GM10266 (cell line): ENCODE results near the gene ACTA1.

ENCODE experiments used
- DNase-seq: peaks from one replicate; pipeline ENCODE4 v3.0.0; 2012; ENCODE audit errors: extremely low spot score
- TF ChIP-seq, protein P1 (sequence below): IDR thresholded peaks from 2 replicates; pipeline ENCODE4 v1.5.1; 2012; ENCODE audit warnings: mild to moderate bottlenecking, low read depth; ENCODE audit not compliant: control insufficient read depth, insufficient read depth; ENCODE audit errors: missing control alignments

Gene ACTA1

DNA sequence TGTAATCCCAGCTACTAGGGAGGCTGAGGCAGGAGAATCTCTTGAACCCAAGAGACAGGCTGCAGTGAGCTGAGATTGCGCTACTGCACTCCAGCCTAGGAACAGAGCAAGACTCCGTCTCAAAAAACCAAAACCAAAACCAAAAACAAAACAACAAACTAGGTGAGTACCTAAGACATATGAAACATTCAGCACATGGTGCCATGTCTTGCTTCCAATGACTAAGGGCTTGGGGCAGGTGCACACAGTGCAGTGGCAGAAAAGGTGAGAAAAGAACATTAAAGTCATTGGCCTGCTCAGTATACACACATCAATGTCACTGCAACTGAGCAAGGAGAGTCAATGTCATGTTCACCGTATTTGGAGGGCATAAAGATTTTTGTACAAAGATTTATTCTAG lies 4.1 kb upstream of the ACTA1 start:
- TF ChIP-seq, protein P1, sequence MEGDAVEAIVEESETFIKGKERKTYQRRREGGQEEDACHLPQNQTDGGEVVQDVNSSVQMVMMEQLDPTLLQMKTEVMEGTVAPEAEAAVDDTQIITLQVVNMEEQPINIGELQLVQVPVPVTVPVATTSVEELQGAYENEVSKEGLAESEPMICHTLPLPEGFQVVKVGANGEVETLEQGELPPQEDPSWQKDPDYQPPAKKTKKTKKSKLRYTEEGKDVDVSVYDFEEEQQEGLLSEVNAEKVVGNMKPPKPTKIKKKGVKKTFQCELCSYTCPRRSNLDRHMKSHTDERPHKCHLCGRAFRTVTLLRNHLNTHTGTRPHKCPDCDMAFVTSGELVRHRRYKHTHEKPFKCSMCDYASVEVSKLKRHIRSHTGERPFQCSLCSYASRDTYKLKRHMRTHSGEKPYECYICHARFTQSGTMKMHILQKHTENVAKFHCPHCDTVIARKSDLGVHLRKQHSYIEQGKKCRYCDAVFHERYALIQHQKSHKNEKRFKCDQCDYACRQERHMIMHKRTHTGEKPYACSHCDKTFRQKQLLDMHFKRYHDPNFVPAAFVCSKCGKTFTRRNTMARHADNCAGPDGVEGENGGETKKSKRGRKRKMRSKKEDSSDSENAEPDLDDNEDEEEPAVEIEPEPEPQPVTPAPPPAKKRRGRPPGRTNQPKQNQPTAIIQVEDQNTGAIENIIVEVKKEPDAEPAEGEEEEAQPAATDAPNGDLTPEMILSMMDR: no peak
- DNase-seq: no peak

DNA sequence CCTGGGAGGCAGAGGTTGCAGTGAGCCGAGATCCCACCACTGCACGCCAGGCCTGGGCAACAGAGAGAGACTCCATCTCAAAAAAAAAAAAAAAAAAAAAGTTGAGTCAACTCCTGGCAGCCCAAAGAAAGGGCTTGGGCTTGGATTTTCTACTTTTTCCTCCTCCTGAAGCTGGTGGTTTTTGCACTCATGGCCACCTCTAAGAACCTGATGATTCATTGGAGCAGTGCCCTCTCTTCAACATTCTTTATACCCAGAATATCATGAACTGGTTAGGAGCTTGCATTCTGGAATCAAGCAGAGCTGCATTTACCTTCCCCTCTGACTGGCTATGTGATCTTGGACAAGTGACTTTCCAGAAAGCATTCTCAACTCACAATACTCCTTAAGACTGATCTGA lies 3.5 kb upstream of the ACTA1 start:
- no peak for DNase-seq
- TF ChIP-seq, protein P1: no peak

DNA sequence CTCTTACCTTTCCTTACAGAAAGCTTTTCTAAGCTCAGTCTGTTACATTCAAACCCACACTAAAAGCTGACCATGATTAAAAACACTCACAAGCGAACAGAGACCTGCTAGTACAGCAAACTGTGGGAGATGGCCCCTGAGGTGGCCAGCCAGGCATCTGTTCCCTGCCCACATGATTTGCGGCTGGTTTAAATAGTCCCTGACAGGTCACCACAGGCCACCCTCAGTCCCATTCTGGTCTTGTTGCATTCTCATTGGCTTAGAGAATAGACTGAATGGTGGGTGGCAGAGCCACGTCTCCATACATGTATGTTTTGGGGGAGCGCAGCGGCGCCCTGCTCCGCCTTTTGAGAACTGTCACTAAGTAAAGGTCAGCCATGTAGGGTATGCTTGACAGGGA lies 2.3 kb upstream of the ACTA1 start:
- DNase-seq: no peak
- TF ChIP-seq, protein P1: no peak

DNA sequence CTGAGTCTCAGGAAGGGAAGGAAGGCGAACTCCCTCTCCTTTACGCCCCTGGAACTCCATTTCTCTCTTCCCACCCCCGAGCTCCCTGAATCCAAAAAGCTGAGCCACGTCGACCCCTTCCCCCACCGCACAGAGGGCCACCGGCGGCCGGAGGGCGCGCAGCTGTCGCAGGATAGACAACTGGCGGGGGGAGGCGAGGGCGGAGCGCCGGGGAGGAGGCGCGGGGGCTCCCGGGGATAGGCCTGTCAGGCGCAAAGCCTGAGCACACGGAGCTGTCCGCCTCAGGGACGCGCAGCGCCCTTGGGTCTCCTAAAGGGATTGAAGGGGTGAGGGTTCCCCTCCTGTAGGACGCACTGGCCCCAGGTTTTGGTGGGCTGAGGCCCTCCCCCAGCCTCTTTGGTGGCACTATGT lies 752 bp upstream of the ACTA1 start:
- no peak for DNase-seq
- TF ChIP-seq, protein P1: no peak

DNA sequence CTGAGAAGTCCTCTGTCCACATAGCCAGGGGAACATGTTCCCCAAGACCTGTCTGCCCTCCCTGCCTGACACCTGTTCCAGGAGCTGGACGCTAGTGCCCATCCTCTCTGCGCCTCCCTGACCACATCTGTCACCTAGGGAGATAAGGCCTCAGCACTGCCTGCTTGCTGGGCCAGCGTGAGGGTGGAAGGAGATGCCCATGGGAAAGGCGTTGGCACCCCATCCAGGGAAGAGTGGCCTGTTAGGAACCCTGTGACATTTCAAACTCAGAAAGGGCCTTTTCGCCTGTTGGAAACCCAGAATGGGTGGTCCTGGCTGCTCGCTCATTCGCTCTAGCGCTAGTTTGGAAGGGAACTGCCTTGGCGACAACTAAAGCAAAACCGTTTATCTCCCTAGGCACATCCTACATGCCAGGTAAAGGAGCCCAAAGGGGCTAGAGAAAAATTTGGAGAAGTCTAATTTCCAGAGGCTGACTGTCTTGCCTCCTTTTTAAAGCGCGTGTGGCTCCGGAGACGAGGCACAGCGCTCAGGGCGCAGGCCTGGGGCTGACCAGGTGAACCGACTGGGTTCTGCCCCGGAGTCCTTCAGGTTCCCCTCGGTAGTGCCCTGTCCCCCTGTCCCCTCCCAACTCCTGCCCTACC lies 410 bp downstream of the ACTA1 start:
- TF ChIP-seq, protein P1: no peak
- DNase-seq: no peak

DNA sequence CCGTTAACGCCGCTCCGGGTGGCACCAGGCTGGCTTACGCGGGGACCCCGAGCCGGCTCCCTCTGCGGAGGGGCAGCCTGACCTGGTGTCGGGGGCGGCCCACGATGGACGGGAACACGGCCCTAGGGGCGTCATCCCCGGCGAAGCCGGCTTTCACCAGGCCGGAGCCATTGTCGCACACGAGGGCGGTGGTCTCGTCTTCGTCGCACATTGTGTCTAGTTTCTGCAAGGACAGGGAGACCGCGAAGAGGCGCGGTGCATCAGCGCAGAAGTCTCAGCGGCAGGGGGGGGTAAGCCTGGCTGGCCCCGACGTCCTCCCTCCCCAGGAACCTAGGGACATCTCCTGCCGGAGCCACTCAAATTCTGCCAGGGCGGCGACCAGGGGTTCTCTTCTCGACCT lies 989 bp downstream of the ACTA1 start:
- TF ChIP-seq, protein P1: no peak
- no peak for DNase-seq

DNA sequence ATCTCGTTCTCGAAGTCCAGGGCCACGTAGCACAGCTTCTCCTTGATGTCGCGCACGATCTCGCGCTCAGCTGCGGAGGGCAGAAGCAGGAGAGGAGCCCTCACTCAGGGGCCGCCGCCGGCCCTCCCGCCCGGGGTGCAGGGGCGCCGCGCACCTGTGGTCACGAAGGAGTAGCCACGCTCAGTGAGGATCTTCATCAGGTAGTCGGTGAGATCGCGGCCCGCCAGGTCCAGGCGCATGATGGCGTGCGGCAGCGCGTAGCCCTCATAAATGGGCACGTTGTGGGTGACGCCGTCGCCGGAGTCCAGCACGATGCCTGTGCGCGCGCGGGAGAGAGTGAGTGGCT lies 1.8 kb downstream of the ACTA1 start:
- TF ChIP-seq, protein P1: no peak
- DNase-seq: no peak
